D721Med (cell line): ENCODE measurements around the gene COPA.

Source experiments
- DNase-seq: peaks from one replicate; pipeline ENCODE4 v3.0.0; 2011; ENCODE audit warnings: low spot score; ENCODE audit not compliant: insufficient read length
- FAIRE-seq: peaks from 2 replicates; lab custom pipeline; 2011; peaks lifted over from hg19 to GRCh38; lab: Jason Lieb, UNC
- TF ChIP-seq, protein P1 (sequence below): IDR thresholded peaks from 2 replicates; pipeline ENCODE4 v1.5.1; 2012; ENCODE audit warnings: mild to moderate bottlenecking, control low read depth; ENCODE audit not compliant: insufficient read depth; ENCODE audit errors: missing control alignments

Gene COPA

DNA sequence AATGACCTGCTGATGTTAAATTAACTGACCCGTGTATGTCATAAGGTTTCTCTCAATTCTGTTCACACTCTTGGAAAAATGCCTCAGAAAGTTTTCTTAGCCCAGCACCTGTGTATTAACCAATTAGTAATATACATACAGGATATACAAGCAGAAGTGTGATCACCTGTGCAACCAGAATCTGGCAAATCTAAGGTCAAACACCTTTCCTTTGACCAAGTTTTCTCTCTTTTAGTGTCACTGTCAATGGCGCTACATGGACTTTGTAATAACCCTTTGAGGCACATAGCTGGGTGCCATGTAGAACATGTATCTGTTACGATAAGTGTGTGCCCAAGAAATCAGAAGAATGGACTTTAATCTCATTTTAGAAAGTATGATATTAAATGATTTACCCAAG, 1.2 kb upstream of the COPA start:
- TF ChIP-seq, protein P1, sequence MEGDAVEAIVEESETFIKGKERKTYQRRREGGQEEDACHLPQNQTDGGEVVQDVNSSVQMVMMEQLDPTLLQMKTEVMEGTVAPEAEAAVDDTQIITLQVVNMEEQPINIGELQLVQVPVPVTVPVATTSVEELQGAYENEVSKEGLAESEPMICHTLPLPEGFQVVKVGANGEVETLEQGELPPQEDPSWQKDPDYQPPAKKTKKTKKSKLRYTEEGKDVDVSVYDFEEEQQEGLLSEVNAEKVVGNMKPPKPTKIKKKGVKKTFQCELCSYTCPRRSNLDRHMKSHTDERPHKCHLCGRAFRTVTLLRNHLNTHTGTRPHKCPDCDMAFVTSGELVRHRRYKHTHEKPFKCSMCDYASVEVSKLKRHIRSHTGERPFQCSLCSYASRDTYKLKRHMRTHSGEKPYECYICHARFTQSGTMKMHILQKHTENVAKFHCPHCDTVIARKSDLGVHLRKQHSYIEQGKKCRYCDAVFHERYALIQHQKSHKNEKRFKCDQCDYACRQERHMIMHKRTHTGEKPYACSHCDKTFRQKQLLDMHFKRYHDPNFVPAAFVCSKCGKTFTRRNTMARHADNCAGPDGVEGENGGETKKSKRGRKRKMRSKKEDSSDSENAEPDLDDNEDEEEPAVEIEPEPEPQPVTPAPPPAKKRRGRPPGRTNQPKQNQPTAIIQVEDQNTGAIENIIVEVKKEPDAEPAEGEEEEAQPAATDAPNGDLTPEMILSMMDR, result no peak
- no peak for FAIRE-seq
- DNase-seq, result no peak

DNA sequence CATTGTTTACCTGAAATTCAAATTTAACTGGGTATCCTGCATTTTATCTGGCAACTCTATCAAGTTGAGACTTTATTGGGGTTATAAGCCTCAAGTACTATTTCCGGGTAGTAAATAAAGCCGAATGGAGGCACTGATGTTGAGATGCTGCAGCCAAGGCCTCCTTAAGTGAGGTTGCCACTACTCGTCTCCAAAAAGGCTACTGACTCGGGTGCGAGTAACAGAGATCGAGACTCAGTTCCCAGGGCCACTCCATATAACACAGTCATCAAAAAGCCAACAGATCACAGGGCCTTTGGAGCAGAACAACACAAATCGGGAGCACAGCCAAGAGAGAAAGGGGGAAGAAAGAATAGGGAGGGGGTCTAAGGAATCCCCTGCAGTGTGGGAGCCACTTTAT, 524 bp downstream of the COPA start:
- TF ChIP-seq, protein P1, result no peak
- DNase-seq (no peak), FAIRE-seq (no peak)

DNA sequence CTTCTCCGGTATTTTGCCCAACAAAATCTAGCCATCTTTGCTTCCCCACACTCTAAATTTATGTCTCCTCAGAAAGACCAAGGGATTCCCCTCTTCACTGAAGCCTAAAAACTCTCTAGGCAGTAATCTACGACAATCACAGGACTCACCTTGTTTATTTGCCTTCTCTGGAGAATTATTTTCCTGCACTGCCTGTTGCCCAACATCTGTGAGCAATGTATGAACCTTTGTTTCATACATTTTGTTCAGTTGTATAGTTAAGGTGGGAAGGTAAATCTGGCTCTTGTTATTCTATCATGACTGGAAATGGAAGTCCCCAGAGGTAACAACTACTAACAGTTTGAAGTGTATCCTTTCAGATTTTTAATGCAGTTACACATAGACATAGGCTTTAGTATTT, 2.2 kb downstream of the COPA start:
- DNase-seq, result no peak
- no peak for FAIRE-seq
- TF ChIP-seq, protein P1, result no peak

DNA sequence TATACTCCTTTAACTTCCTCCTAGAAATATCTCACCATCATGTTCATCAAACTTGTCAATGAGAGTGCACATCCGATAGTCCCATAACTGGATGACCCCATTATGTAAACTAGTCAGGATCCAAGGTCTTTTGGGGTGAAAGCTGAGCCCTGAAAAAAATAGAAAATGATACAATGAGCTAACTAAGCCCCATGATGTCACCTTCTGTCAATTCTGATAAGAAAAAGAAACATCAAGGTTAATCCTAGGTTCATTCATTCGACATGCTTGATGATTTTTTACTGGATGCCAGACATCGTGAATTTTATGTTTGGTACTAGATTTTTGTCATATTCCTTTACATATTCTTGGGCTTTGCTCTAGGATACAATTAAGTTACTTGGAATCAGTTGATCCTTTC, 2.9 kb downstream of the COPA start:
- TF ChIP-seq, protein P1, result no peak
- FAIRE-seq, result peak; percentile 70
- no peak for DNase-seq

DNA sequence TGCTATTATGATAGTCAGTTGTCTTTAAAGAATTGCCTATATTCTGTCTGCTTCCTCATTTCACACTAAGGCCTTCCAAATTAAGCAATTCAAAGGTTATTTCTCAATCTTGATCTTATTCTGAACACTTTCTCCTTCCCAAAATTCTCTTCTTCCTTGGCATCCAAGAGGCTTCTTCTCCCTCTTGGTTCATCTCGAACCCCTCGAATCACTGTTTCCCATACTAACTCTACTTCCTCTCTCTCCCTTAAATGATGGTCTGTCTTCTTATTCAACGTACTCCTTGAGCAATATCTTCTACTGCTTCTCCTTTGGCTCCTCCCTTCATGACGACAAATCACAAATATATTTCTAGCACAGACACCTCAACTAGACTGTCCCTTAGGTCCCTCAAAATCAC, 4.5 kb downstream of the COPA start:
- DNase-seq (no peak), FAIRE-seq (no peak)
- TF ChIP-seq, protein P1, result no peak

GRCh38 chr1:160332516-160332915, 10.5 kb downstream of the COPA start:
- FAIRE-seq (no peak), DNase-seq (no peak)
- TF ChIP-seq, protein P1, result no peak

DNA sequence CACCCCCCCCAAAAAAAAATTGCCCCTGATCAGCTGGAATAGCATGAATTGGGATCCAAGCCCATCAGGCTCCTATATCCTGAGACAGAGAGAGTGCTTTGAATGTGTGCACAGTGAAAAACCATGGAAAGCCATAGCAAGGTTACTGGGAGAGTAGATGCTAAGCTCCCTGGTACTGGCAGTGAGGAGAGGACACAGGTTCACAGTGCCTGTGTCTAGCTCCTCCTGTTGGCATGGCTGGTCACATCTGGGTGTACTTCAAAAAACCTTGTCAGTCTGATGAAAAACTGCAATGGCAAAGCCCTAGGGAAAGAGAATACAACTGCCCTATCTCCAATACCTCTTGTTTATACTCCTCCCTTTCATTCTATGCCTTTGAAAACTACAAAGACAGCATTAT, 12.9 kb downstream of the COPA start:
- TF ChIP-seq, protein P1, result no peak
- no peak for FAIRE-seq
- no peak for DNase-seq
